ENCODE measurements around the gene CLEC16A. TPM values are rescaled to one million over a fixed set of nuclear protein-coding genes. Genes with fewer than 3 reads are reported as not detected.

Gene CLEC16A
- total and polyA plus RNA-seq, 9 of the 15 experiments (the other 6 are each of a cell fraction or from before 2014, with no cell fraction given) = 1.00 to 22.3 (median 10.0) TPM

DNA sequence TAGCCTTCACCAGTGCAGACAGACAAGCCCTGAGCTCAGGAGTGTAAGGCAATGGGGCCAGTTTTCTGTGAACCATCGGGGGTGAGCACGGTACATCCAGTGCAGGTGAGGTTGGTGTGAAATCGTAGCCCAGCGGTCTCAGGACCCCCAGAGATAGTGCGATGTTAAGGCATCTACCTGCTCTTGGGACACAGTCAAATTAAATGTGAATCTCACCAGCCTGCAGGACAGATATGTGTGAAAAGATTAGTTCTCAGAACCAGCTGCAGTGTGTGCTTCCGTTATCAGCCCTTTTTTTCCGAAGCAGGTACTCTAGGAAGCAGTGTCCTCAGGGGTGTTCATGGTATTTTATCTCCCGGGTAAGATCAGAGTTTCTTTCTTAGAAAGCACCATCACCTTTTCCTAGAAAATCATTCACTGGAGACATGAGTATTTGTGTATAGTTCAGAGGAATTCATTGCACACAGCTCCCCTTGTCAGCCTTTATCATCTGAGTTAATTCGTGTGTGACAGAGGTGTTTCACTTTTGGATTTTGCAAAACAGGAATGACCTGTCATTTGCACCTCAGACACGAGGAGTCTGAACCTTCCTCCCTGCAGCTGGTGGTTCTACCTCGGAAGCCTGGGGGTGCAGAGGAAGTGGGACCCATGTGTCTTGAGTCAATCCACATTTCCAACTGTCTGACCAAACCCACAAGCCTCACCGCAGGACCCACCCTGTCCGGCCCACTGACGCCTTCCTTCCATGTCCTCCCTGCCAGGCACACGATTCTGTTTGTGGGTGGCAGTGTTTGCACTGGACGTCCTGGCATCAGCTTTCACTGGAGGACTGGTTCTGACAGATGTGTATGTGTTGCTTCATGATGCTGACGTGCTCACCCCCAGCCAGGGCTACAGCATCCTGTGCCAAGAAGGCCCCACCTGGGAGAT, 107.8 kb downstream of the CLEC16A start (continued):
- TF ChIP-seq POLR3A (IDR thresholded peaks at IDR 0.05; ENCODE audit: borderline replicate concordance, extremely low read depth, insufficient read depth, insufficient read length) (no peak), RAD51 (IDR thresholded peaks at IDR 0.05; ENCODE audit: borderline replicate concordance, low read depth) (no peak), SMARCA4 (IDR thresholded peaks at IDR 0.05) (peak; percentile 50; the same call in 1 of the 2 replicates), ZNF384 (IDR thresholded peaks at IDR 0.05; ENCODE audit: low read depth, low read length) (no peak), CBFA2T3 (IDR thresholded peaks at IDR 0.05) (peak; percentile 67), ZNF41 (CRISPR knock-in tag; conservative IDR thresholded peaks at IDR 0.05) (no peak), JUND (IDR thresholded peaks at IDR 0.05; ENCODE audit: borderline replicate concordance, low read depth, low read length) (peak; percentile 45; the same call in 1 of the 2 replicates), JUND (tag; IDR thresholded peaks at IDR 0.05; ENCODE audit: borderline replicate concordance, low read depth, low read length) (peak; percentile 55; the same call in 1 of the 3 replicates), FOXA3 (CRISPR knock-in tag; conservative IDR thresholded peaks at IDR 0.05 in 1 of 2, IDR thresholded peaks at IDR 0.05 in 1 of 2) (no peak), TBL1XR1 (IDR thresholded peaks at IDR 0.05; ENCODE audit: low read length in 2 of 2) (peak in 1 of 2 experiments; percentile 55; a peak in 1 of 4 replicates), CHD2 (IDR thresholded peaks at IDR 0.05; ENCODE audit: low read depth, low read length) (no peak), ATF7 (IDR thresholded peaks at IDR 0.05) (0 out of 2 replicates have a peak, but pooled peaks have one; percentile 64), MYC (IDR thresholded peaks at IDR 0.05; ENCODE audit: low read depth, low read length) (0 out of 2 replicates have a peak, but pooled peaks have one; percentile 20), MYC (CRISPR knock-in tag; IDR thresholded peaks at IDR 0.05; ENCODE audit: borderline replicate concordance, low read depth) (no peak), DEAF1 (CRISPR knock-in tag; IDR thresholded peaks at IDR 0.05) (no peak), RBM34 (IDR thresholded peaks at IDR 0.05; ENCODE audit: borderline replicate concordance, insufficient read depth, low read length) (no peak), SMAD4 (CRISPR knock-in tag; conservative IDR thresholded peaks at IDR 0.05) (peak; percentile 72), CBX2 (IDR thresholded peaks at IDR 0.05; ENCODE audit: insufficient read depth, low read length, poor library complexity, severe bottlenecking) (no peak), KAT2B (IDR thresholded peaks at IDR 0.05; ENCODE audit: low read depth, low read length) (no peak), RBFOX2 (IDR thresholded peaks at IDR 0.05; ENCODE audit: low read depth, low read length) (no peak), NR2C2 (CRISPR knock-in tag; IDR thresholded peaks at IDR 0.05) (peak; percentile 11; the same call in 1 of the 2 replicates), NR2C2 (tag; IDR thresholded peaks at IDR 0.05) (no peak), TAF1 (IDR thresholded peaks at IDR 0.05; ENCODE audit: control insufficient read depth, extremely low read depth, insufficient read depth, low read length, severe bottlenecking) (no peak), MCM7 (IDR thresholded peaks at IDR 0.05) (no peak), CBX3 (IDR thresholded peaks at IDR 0.05; ENCODE audit: borderline replicate concordance in 1 of 2, low read length in 2 of 2) (no peak), KDM2B (CRISPR knock-in tag; IDR thresholded peaks at IDR 0.05) (no peak)

All from K562 (cell line).